CD4-positive, alpha-beta T cell (primary cell): Measurements from ENCODE around the gene PRG2. TPM values are rescaled to one million over a fixed set of nuclear protein-coding genes. Genes with fewer than 3 reads are reported as not detected.
A peak's percentile ranks its signal among the peaks of the same experiment; 100 is the strongest.

Experiments used
- ATAC-seq: fragments of 200-7000 bp; cut with Tn5 transposase; one replicate; pipeline ENCODE4 v1.10.0; 2022; ENCODE audit warnings: mild to moderate bottlenecking; ENCODE audit not compliant: poor library complexity
- CTCF ChIA-PET: fragments of 350-600 bp; sonication (Branson Sonifier 250); formaldehyde crosslinking; loops from one replicate; lab custom pipeline; 2021; ENCODE audit warnings: antibody characterized with exemption, inconsistent platforms; lab: Charles Lee
- POLR2A ChIA-PET: fragments of 350-600 bp; sonication (Branson Sonifier 250); formaldehyde crosslinking; loops from one replicate; lab custom pipeline; 2021; ENCODE audit warnings: antibody characterized with exemption, inconsistent platforms; lab: Charles Lee
- DNase-seq, 14 experiments: peaks; one replicate each; pipeline ENCODE4 v3.0.0-alpha.2; 2013 to 2020; ENCODE audit warnings: mixed read lengths in 2 of 14
- H3K27ac ChIP-seq, 2 donors: one replicate each; pipeline versions ENCODE4 v1.5.1 to v1.7.0; 2013; ENCODE audit warnings: low read length in 2 of 2, low read depth in 1 of 2, mild to moderate bottlenecking in 1 of 2
- H3K27me3 ChIP-seq, 2 experiments: 1 replicate in 1 of 2; 2 replicates in 1 of 2; pipeline versions ENCODE4 v1.6.1 to v1.7.0; 2013; ENCODE audit warnings: low read length in 2 of 2, control low read depth in 1 of 2, mild to moderate bottlenecking in 1 of 2, moderate library complexity in 1 of 2; ENCODE audit not compliant: insufficient read depth in 2 of 2, control insufficient read depth in 1 of 2
- H3K36me3 ChIP-seq: one replicate; pipeline ENCODE4 v1.6.1; 2013; ENCODE audit warnings: low read length, control low read depth; ENCODE audit not compliant: insufficient read depth
- H3K4me1 ChIP-seq: one replicate; pipeline ENCODE4 v1.6.1; 2013; ENCODE audit warnings: low read length, control low read depth; ENCODE audit not compliant: insufficient read depth
- H3K4me3 ChIP-seq: one replicate; pipeline ENCODE4 v1.5.1; 2013; ENCODE audit warnings: mild to moderate bottlenecking, low read length, moderate library complexity
- H3K9me3 ChIP-seq, 2 experiments: 1 replicate in 1 of 2; 2 replicates in 1 of 2; pipeline versions ENCODE4 v1.6.1 to v1.7.0; 2013; ENCODE audit warnings: low read length in 2 of 2, mild to moderate bottlenecking in 2 of 2, control low read depth in 1 of 2, moderate library complexity in 1 of 2; ENCODE audit not compliant: control insufficient read depth in 1 of 2, insufficient read depth in 1 of 2
- H3K27ac Mint-ChIP-seq: one replicate; pipeline ENCODE4 v1.8.0; 2020; ENCODE audit warnings: mixed read lengths
- H3K27me3 Mint-ChIP-seq: one replicate; pipeline ENCODE4 v1.8.0; 2021; ENCODE audit warnings: mixed read lengths
- H3K36me3 Mint-ChIP-seq: one replicate; pipeline ENCODE4 v1.8.0; 2021; ENCODE audit warnings: low read depth, mixed read lengths
- H3K4me1 Mint-ChIP-seq: one replicate; pipeline ENCODE4 v1.8.0; 2021; ENCODE audit warnings: low read depth, mixed read lengths
- H3K4me3 Mint-ChIP-seq: one replicate; pipeline ENCODE4 v1.8.0; 2020; ENCODE audit warnings: mild to moderate bottlenecking, mixed read lengths
- H3K9me3 Mint-ChIP-seq: one replicate; pipeline ENCODE4 v1.8.0; 2020; ENCODE audit warnings: mixed read lengths
- CTCF ChIP-seq: fragments of 200-600 bp; IDR thresholded peaks from one replicate; pipeline ENCODE4 v1.8.0; 2022; ENCODE audit warnings: antibody characterized with exemption, mild to moderate bottlenecking
- intact Hi-C, 2 experiments: fragments of 100-400 bp; cut with DNase I in 1 of 2; cut with micrococcal nuclease in 1 of 2; formaldehyde crosslinking; loops; one replicate each; pipeline versions ENCODE4 v1.15.1 to v1.9.0; 2023 to 2025; cut with DNase I, micrococcal nuclease
- total RNA-seq, 174 experiments: library from RNA in 2 of 174; stranded (reverse) in 2 of 174; gene quantifications; one replicate each; pipeline ENCODE4 v1.2.3 and lab custom pipeline; 2021 to 2026

Gene PRG2
- total RNA-seq, 2 experiments from 2014 or later: 0.53 to 1.1 TPM

GRCh38 chr11:57345555-57346211 lies 44.8 kb downstream of the PRG2 start:
- ChIA-PET POLR2A (interaction anchor here (1.0 to 1.1 kb wide), 2 partner anchors 21 to 112 kb away, joined by 3 to 7 read pairs; partner anchors contain the start of gene TNKS1BP1), CTCF (interaction anchor here (0.6 to 1.2 kb wide), 8 partner anchors 25 to 298 kb away, joined by 3 to 6 read pairs (median 4); no protein-coding TSS in a partner anchor)
- H3K36me3 Mint-ChIP-seq: no peaks in the 10 kb centered on the region
- intact Hi-C loops: loop anchor here (1.0 to 10.0 kb wide), 8 partner anchors 82 to 1442 kb away; partner anchors contain the start of gene SLC43A3 (in 1 of the 2)
- Histone ChIP-seq H3K27me3 (peaks cover 0 to 3% of the 10 kb centered on the region in 2 experiments), H3K9me3 (no peaks in the 10 kb centered on the region), H3K27ac (no peak overlapping the region), H3K36me3 (no peaks in the 10 kb centered on the region), H3K4me1 (peaks cover 12% of the 10 kb centered on the region), H3K4me3 (no peak overlapping the region)
- no peak overlapping the region for H3K27ac Mint-ChIP-seq
- no peak overlapping the region for H3K4me3 Mint-ChIP-seq
- H3K27me3 Mint-ChIP-seq: no peaks in the 10 kb centered on the region
- peak; percentile 73 for TF ChIP-seq CTCF
- no peaks in the 10 kb centered on the region for H3K9me3 Mint-ChIP-seq
- DNase-seq (peak; percentile 52 to 87 (median 64)), ATAC-seq (peak; percentile 93)
- peaks cover 4% of the 10 kb centered on the region for H3K4me1 Mint-ChIP-seq

- no peaks in the 10 kb centered on the region for H3K9me3 ChIP-seq
- H3K36me3 ChIP-seq: no peaks in the 10 kb centered on the region
- Mint-ChIP-seq H3K27me3 (no peaks in the 10 kb centered on the region), H3K4me3 (no peak overlapping the region), H3K4me1 (peaks cover under 1% of the 10 kb centered on the region), H3K27ac (no peak overlapping the region), H3K36me3 (no peaks in the 10 kb centered on the region), H3K9me3 (no peaks in the 10 kb centered on the region)
- no peak for ATAC-seq
- no peak overlapping the region for H3K4me3 ChIP-seq
- peaks cover 8% of the 10 kb centered on the region for H3K4me1 ChIP-seq
- peaks cover 0 to under 1% of the 10 kb centered on the region in 2 experiments for H3K27me3 ChIP-seq
- ChIA-PET CTCF (interaction anchor here (1.1 kb wide), 1 partner anchor 296 kb away, joined by 4 read pairs; no protein-coding TSS in a partner anchor), POLR2A (no interaction called here)
- TF ChIP-seq CTCF: no peak
- H3K27ac ChIP-seq: no peak overlapping the region
- no peak for DNase-seq
- intact Hi-C loops: loop anchor here (1.0 to 10.0 kb wide), 7 partner anchors 82 to 1442 kb away; partner anchors contain the start of gene SLC43A3 (in 1 of the 2)
Measured at GRCh38 chr11:57344826-57345225, 45.6 kb downstream of the PRG2 start.

GRCh38 chr11:57343825-57344224 lies 46.6 kb downstream of the PRG2 start:
- Mint-ChIP-seq H3K27ac (no peak overlapping the region), H3K4me1 (no peaks in the 10 kb centered on the region), H3K9me3 (no peaks in the 10 kb centered on the region), H3K4me3 (no peak overlapping the region), H3K27me3 (no peaks in the 10 kb centered on the region), H3K36me3 (no peaks in the 10 kb centered on the region)
- Histone ChIP-seq H3K27ac (no peak overlapping the region), H3K27me3 (no peaks in the 10 kb centered on the region), H3K36me3 (no peaks in the 10 kb centered on the region), H3K4me1 (peaks cover 6% of the 10 kb centered on the region), H3K9me3 (no peaks in the 10 kb centered on the region), H3K4me3 (no peak overlapping the region)
- no peak for ATAC-seq
- ChIA-PET CTCF (interaction anchor here (0.6 kb wide), 1 partner anchor 94 kb away, joined by 4 read pairs; no protein-coding TSS in a partner anchor), POLR2A (no interaction called here)
- intact Hi-C loops: loop anchor here in 1 of 2 experiments (2.0 to 10.0 kb wide), 3 partner anchors 111 to 1333 kb away; no protein-coding TSS in a partner anchor
- no peak for DNase-seq
- TF ChIP-seq CTCF: no peak
